Measurements from ENCODE around the gene PPP1CA.
A peak's percentile ranks its signal among the peaks of the same experiment; 100 is the strongest.

Gene PPP1CA

GRCh38 chr11:67353317-67354074 lies 48.2 kb downstream of the PPP1CA start, which contains the start of gene POLD4:
Gene POLD4 (minus strand): TSS chr11:67353546. CDS start chr11:67353399, 147 bp downstream.
- peak; percentile 91 to 97 for DNase-seq (ENCODE audit: low read depth in 2 of 2)

GRCh38 chr11:67352546-67353316 lies 48.9 kb downstream of the PPP1CA start:
- no peak for DNase-seq (ENCODE audit: low read depth in 2 of 2)

- DNase-seq (ENCODE audit: low read depth in 2 of 2), result peak; percentile 40 to 49
Measured at GRCh38 chr11:67351275-67352005, 50.2 kb downstream of the PPP1CA start.

GRCh38 chr11:67349928-67350465 lies 51.7 kb downstream of the PPP1CA start:
- DNase-seq (ENCODE audit: low read depth in 2 of 2), result no peak

GRCh38 chr11:67349457-67349856 lies 52.2 kb downstream of the PPP1CA start:
- DNase-seq (ENCODE audit: low read depth in 2 of 2), result no peak

GRCh38 chr11:67349036-67349435 lies 52.6 kb downstream of the PPP1CA start:
- no peak for DNase-seq (ENCODE audit: low read depth in 2 of 2)

Measured in activated CD4-positive, alpha-beta T cell treated with anti-CD3 and anti-CD28 coated beads for 24 hours (primary cell).